Measurements from ENCODE around the gene ALPG.
"Not testable (repeated sequence)": the region's sequence is repeated elsewhere in the genome, so short reads cannot be mapped to it uniquely, and the experiment has no call there.

The ALPG gene

DNA sequence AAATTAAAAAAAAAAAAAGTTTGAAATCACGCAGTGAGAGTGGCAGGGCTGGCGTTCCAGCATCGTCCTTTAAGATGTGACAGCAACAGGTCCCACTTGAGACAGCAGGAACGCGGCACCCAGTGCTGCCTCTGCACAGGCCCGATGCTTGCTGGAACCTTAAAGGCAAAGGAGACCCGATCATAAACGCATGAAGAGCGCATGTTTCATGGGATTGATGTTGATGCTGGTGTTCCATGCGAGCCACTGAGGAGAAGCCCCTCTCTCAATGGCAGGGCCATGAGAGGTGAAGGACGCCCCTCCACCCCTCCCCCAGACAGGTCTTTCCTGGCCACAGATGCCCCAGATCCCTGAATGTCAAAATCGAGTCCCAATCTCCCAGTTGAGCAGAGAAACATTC, 31.4 kb downstream of the ALPG start:
- no peak for DNase-seq (ENCODE audit: low read depth in 1 of 2, low spot score in 1 of 2)
- in situ Hi-C loops (cut with HindIII; ENCODE audit: low pct_unique_long_range_greater_than_20kb, low sequenced_read_pairs): no loop called here

DNA sequence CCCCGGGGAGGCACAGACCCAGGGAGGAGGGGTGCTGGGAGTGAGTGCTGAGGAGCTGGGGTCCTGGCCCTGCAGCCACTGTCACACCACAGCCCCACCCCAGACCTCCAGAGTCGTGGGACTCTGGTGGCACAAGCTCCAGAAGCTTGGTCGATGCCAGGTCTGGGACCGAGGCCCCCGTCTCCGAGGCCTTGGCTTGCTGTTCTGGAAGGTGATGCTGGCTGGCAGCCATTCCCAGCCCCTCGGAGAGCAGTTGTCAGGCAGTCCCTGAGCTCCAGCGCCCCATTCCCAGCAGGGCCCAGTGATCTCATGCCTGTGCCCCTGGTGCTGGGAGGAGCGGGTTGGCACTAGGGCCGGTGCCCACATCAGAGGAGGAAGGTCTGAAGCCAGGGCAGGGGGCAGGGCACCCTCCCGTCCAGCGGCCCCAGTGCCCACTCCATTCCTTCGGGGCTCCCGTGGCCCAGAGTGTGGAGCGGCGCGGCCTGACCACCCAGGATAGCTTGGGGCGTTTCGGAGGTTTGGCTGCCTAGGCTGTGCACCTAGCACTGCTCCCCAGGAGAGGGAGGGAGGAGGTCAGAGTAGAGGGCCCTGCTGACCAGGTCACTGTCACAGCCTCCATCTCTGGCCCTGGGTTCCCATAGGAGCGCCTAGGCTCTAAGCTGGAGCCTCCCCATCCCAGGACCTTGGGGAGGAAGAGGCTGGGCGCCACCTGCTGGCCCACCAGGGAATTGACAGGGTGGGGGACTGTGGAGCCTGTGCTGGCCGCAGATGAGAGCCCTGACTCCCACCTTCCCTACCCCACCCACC, 32.5 kb downstream of the ALPG start:
- no peak for TF ChIP-seq JUND (IDR thresholded peaks at IDR 0.05; ENCODE audit: low read depth)
- in situ Hi-C loops (cut with HindIII; ENCODE audit: low pct_unique_long_range_greater_than_20kb, low sequenced_read_pairs): no loop called here
- DNase-seq (ENCODE audit: low read depth in 1 of 2, low spot score in 1 of 2): peak; percentile 40 to 43

More for the DNA sequence above, 31.4 kb downstream of the ALPG start:
- no peak for TF ChIP-seq JUND (IDR thresholded peaks at IDR 0.05; ENCODE audit: low read depth)

DNA sequence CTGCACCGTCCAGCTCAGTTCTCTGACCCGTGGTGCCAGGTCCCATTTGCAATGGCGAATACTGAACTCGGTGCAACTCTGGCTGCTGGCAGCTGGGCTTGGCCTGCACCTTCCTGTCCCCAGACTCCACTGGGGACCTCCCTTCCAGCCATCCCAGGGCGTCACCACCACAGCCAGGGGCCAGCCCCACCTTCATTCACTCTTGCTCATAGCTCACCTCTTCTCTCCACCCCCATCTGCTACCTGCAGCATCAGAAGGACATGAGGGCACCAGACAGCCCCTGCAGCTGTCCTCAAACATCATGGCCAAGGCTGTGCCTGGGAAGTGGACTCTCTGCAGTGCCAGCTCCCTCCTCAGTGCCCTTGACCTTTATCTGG, 33.1 kb downstream of the ALPG start:
- no peak for DNase-seq (ENCODE audit: low read depth in 1 of 2, low spot score in 1 of 2)
- in situ Hi-C loops (cut with HindIII; ENCODE audit: low pct_unique_long_range_greater_than_20kb, low sequenced_read_pairs): no loop called here
- no peak for TF ChIP-seq JUND (IDR thresholded peaks at IDR 0.05; ENCODE audit: low read depth)

DNA sequence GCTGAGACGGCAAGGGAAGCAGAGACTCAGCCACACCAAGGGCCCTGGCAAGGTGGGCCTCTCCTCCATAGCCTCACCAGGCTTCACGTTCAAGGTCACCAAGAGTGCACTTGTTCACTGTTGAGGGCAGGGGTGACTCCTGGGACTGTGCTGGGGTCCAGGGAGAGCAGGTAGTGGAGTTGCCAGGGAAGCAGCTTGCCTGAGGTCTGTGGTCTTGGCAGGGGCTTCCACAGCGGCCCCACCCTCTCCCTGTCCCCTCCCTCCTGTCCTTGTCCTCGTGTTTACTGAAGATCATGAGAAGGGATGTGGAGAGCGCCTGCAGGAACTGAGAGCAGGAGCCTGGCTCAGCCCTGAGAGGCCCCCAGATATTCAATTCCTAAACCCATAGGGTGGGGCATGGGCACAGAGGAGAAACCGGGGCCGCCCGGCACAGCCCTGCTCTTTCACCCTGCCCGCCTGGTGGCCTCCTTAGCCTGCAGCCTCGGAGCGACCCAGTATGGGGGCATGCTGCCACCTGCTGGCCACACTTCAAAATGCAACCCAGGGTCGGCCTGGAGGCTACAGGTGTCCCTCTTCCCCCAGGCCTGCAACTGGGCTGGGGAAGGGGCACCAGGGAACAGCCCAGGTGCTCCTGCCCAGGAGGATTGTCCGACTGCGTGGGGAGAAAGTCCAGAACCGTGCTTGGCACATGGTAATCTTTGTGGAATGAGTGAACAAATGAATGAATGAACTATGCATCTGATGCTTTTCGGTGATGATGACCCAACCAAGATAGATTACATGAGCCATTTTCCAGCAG, 33.8 kb downstream of the ALPG start:
- peak; percentile 67 to 72 for DNase-seq (ENCODE audit: low read depth in 1 of 2, low spot score in 1 of 2)
- in situ Hi-C loops (cut with HindIII; ENCODE audit: low pct_unique_long_range_greater_than_20kb, low sequenced_read_pairs): not testable (repeated sequence)

DNA sequence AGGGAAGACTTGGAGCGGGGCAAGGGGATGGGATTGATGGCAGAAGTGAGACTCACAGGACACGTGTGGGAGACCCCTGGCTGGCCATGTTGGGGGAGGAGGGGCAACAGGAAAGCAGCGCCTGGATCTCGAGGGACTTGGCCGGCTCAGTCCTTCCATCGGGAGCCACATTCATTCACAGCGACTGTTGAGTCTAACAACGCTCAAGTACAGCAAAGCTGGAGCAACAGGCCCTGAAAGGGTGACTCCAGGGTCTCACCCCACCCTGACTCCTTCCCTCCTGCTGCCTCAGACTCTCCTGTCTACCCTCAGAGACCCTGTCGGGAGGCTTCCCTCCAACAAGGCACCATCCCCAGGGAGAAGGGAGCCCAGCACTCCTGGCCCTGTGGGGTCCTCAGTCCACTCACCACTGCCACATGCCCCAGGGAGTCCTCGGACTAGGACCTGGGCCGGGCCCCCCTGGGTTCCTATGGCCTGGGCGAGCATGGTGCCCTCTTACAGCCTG, 34.6 kb downstream of the ALPG start:
- in situ Hi-C loops (cut with HindIII; ENCODE audit: low pct_unique_long_range_greater_than_20kb, low sequenced_read_pairs): no loop called here
- no peak for DNase-seq (ENCODE audit: low read depth in 1 of 2, low spot score in 1 of 2)
- TF ChIP-seq JUND (IDR thresholded peaks at IDR 0.05; ENCODE audit: low read depth): no peak

DNA sequence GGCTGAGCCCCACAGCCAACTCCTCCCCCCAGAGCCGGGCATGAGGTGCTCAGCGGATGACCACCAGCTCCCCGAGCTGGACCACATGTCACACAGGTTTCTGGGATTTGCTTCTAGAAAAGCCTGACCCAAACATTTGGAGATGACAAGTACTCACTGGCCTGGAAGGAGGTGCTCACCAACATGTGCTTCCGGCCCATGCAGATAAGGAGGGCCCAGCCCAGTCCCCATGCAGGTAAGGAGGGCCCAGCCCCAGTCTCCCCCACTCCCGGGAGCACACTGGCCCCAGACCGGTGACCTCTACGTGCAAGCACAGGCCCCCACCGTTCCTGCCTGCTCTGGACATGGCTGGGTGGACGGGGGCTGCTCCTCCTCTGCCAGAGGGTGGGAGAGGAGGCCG, 35.3 kb downstream of the ALPG start:
- in situ Hi-C loops (cut with HindIII; ENCODE audit: low pct_unique_long_range_greater_than_20kb, low sequenced_read_pairs); DNase-seq (ENCODE audit: low read depth in 1 of 2, low spot score in 1 of 2): not testable (repeated sequence)

DNA sequence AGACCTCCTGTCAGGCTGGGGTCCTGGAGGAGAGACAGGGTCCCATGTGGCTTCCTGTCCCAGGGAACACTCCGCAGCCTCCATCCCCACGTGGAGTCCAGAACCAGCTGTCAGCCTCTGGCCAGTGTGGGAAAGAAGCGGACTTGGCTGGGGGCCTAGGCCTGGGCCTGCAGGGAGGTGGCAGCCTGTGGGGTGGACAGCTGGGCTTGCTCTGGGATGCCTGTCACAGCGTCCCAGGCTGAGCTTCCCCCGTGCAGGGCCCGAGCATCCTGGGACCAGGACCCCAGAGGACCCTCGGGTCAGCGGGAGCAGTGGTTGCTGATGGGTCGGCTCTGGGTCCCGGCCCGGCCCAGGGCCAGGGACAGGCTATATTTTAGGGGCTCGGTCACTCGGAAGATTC, 35.8 kb downstream of the ALPG start:
- in situ Hi-C loops (cut with HindIII; ENCODE audit: low pct_unique_long_range_greater_than_20kb, low sequenced_read_pairs): not testable (repeated sequence)

DNA sequence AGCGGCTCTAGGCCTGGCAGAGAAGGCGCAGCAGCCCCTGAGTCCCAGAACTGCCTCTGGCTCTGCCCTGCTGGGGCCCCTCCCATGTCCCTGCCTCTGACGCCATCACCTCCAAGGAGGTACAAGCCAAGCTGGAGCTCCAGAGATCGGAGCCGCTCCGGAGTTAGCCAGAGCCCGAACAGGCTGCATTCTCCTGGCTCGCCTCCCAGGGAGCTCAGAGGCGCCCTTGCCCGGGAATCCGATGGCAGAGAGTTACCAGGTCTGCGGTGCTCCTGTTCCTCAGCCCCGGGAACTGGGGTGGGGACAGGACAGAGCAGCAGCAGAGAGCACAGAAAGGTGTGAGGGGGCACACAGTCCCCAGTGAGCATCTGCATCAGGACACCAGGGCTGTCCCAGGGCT, 36.4 kb downstream of the ALPG start:
- in situ Hi-C loops (cut with HindIII; ENCODE audit: low pct_unique_long_range_greater_than_20kb, low sequenced_read_pairs); DNase-seq (ENCODE audit: low read depth in 1 of 2, low spot score in 1 of 2): not testable (repeated sequence)

More for the DNA sequence above, 35.8 kb downstream of the ALPG start:
- not testable (repeated sequence) for DNase-seq (ENCODE audit: low read depth in 1 of 2, low spot score in 1 of 2)

DNA sequence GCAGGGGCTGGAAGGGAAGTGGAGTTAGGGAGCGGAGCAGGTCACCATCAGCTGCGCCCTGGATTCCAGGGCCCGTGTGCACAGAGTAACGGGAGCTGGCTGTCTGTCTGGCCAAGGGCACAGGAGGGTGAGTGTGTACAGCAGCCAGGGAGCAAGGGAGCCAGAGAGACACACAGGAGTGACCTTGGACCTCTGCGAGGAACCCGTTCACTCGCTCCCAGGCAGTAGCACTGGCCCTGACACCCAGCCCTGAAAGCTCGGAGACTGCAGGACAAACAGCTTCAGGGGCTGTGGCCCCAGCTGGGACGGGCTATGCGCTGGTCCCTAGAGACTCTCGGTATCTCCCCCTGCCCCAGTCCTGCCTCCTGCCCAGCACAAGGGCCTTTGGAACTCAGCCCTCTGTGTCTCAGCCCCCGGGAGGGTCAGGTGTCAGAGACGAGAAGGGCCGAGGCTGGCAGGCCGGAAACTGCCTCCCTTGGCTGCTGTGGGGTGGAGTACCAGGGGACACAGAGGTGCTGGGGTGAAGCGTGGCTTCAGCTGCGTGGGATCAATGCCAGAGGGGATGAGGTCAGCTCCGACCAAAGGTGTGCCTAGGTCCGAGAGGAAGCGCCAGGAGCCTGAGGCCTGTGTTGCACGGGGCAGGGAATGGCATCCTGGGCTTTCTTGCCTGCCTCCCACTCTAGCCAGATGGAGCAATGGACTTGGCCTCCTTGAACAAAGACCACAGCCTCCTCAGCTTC, 37.2 kb downstream of the ALPG start:
- in situ Hi-C loops (cut with HindIII; ENCODE audit: low pct_unique_long_range_greater_than_20kb, low sequenced_read_pairs); DNase-seq (ENCODE audit: low read depth in 1 of 2, low spot score in 1 of 2): not testable (repeated sequence)

DNA sequence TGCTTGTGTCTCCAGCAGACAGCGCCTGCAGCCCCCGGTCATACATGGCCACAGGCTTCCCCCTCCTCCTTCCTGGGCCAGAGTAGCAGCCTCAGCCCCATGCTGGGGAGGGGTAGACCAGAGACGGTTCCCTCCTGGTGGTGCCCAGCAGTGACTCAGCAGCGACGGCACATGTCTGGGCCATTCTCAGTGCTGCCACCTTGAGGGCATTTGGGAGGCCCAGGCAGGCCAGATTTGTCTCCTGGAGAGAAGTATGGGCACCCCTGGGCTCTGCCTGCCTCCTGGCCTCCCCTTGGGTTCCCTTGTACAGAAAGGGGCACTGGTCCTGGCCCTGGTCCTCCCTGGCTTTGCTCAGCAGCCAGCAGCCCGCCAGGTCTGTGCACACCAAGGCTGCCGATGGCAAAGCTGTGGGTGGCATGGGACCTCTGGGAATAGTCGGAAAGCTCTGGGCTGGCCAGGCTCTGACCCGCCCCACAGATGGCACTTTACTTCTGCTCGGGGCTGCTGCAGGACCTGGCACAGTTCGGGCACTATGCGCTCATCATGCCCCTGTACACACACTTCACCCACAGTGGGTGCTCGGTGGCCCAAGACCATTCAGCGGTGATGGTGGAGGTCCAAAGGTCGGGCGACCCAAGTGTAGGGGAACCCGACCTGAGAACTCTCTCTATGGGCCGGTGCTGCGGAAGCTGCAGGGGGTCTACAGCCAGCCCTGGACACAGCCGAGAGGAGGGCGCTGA, 37.9 kb downstream of the ALPG start:
- peak; percentile 39 to 66 for DNase-seq (ENCODE audit: low read depth in 1 of 2, low spot score in 1 of 2)
- in situ Hi-C loops (cut with HindIII; ENCODE audit: low pct_unique_long_range_greater_than_20kb, low sequenced_read_pairs): no loop called here
- no peak for TF ChIP-seq JUND (IDR thresholded peaks at IDR 0.05; ENCODE audit: low read depth)

DNA sequence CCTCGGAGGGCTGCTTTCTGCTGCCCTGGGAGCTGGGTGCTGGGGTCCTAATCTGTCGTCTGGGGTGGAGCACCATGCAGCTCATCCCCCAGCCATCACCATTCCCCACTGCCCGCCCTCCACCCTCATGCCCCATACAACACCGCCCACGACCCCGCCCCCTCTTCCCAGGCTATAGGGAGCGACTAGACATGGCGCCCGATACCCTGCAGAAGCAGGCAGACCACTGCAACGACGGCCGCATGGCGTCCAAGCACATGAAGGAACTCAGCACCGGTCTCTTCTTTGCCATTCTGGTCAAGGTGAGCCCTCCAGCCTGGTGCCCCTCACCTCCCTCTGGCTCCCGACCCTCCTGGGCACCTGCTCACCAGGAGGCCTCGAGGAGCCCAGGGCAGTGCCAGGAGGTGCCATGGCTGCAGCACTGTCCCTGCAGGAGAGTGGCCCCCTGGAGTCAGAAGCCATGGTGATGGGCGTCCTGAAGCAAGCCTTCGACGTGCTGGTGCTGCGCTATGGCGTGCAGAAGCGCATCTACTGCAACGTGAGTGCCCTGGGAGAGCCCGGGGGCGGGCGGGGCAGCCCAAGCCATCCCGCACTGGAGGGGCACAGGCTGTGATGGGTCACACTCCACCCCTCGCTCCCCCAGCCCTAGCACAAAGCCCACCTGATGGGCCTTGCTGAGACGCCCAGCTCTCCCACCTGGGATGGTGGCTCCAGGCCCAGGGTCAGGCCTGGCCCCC, 38.7 kb downstream of the ALPG start:
- in situ Hi-C loops (cut with HindIII; ENCODE audit: low pct_unique_long_range_greater_than_20kb, low sequenced_read_pairs); DNase-seq (ENCODE audit: low read depth in 1 of 2, low spot score in 1 of 2): not testable (repeated sequence)

DNA sequence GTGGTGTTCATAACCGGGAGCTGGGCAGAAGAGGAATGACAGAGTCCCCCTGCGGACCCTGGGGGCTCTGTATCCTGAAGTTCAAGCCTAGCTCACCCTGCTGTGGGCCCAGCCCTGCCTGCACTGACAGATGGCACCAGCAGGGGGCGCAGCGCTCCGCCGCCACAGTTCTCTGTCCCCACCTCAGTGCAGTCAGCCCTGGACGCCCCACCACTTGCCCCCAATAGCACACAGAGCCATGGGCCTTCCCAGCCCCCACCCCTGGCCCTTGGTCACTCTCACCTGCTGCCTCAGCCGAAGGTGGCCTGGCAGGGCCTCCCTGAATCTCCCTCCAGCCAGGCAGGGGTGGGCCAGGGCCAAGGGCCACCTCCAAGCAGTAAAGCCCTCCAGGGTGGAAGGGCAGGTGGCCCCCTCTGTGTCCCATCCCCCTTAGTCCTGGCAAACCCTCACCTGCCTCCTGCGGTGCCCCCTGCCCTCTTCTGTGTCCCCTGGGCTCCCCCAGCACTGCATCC, 39.7 kb downstream of the ALPG start:
- in situ Hi-C loops (cut with HindIII; ENCODE audit: low pct_unique_long_range_greater_than_20kb, low sequenced_read_pairs); DNase-seq (ENCODE audit: low read depth in 1 of 2, low spot score in 1 of 2): not testable (repeated sequence)

Data from T47D (cell line).